ENCODE results near the gene COX8A. TPM values are rescaled to one million over a fixed set of nuclear protein-coding genes. Genes with fewer than 3 reads are reported as not detected.

COX8A gene
- total RNA-seq, 2 donors from 2014 or later: 258 to 298 TPM

GRCh38 chr11:63978551-63979239, 4.3 kb downstream of the COX8A start:
- Histone ChIP-seq H3K4me3 (ENCODE audit: low read length) (no peak overlapping the region), H3K27me3 (ENCODE audit: control insufficient read depth, insufficient read depth, low read length, poor library complexity, severe bottlenecking) (no peaks in the 10 kb centered on the region), H3K4me1 (ENCODE audit: control insufficient read depth, insufficient read depth, low read length) (peaks cover 10% of the 10 kb centered on the region), H3K27ac (ENCODE audit: low read depth, low read length) (peak overlapping the region; percentile 11), H3K9ac (ENCODE audit: extremely low read depth, low read length, poor library complexity, severe bottlenecking) (no peak overlapping the region), H3K9me3 (ENCODE audit: control insufficient read depth, low read length) (no peaks in the 10 kb centered on the region), H3K36me3 (ENCODE audit: control insufficient read depth, insufficient read depth, low read length) (peaks cover 9% of the 10 kb centered on the region)
- Mint-ChIP-seq H3K4me1 (peaks cover 21% of the 10 kb centered on the region), H3K36me3 (ENCODE audit: low read depth) (peaks cover 10% of the 10 kb centered on the region), H3K27me3 (ENCODE audit: insufficient read depth) (peaks cover 3% of the 10 kb centered on the region), H3K9me3 (peaks cover 3% of the 10 kb centered on the region), H3K27ac (peak overlapping the region; percentile 10), H3K4me3 (peak overlapping the region; percentile 2)
- 59 to 64% methylated on average over 8 to 10 of the region's 10 CpGs for WGBS, 2 experiments (ENCODE audit: insufficient coverage in 1 of 2, insufficient read length in 1 of 2)
- DNase-seq: peak; percentile 75
- TF ChIP-seq, protein P1, sequence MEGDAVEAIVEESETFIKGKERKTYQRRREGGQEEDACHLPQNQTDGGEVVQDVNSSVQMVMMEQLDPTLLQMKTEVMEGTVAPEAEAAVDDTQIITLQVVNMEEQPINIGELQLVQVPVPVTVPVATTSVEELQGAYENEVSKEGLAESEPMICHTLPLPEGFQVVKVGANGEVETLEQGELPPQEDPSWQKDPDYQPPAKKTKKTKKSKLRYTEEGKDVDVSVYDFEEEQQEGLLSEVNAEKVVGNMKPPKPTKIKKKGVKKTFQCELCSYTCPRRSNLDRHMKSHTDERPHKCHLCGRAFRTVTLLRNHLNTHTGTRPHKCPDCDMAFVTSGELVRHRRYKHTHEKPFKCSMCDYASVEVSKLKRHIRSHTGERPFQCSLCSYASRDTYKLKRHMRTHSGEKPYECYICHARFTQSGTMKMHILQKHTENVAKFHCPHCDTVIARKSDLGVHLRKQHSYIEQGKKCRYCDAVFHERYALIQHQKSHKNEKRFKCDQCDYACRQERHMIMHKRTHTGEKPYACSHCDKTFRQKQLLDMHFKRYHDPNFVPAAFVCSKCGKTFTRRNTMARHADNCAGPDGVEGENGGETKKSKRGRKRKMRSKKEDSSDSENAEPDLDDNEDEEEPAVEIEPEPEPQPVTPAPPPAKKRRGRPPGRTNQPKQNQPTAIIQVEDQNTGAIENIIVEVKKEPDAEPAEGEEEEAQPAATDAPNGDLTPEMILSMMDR (conservative IDR thresholded peaks at IDR 0.05): no peak

DNA sequence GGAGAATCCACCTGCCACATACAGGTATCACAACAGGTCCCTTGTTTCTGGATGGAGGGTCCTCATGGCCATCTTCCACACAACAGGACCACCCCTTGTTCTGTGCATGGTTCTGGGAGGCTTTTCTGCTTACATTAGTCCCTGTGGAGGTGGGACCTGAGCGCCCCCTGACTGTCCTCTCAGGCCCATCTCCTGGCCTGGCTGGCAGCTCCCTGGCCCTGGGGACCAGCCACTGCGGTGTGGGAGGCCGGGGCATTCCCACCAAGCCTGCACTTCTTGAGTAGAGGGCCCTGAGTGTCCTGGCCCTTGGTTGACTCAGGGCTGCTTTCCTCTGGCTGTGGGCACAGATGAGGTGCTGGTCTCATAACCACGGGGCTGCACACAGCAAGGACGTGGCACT, 5.0 kb downstream of the COX8A start:
- WGBS, 2 experiments (ENCODE audit: insufficient coverage in 1 of 2, insufficient read length in 1 of 2): 95 to 100% methylated on average over 2 to 5 of the region's 5 CpGs
- TF ChIP-seq, protein P1 (conservative IDR thresholded peaks at IDR 0.05): no peak
- Histone ChIP-seq H3K27me3 (ENCODE audit: control insufficient read depth, insufficient read depth, low read length, poor library complexity, severe bottlenecking) (no peaks in the 10 kb centered on the region), H3K27ac (ENCODE audit: low read depth, low read length) (no peak overlapping the region), H3K9me3 (ENCODE audit: control insufficient read depth, low read length) (no peaks in the 10 kb centered on the region), H3K4me1 (ENCODE audit: control insufficient read depth, insufficient read depth, low read length) (peaks cover 10% of the 10 kb centered on the region), H3K36me3 (ENCODE audit: control insufficient read depth, insufficient read depth, low read length) (peaks cover 9% of the 10 kb centered on the region), H3K4me3 (ENCODE audit: low read length) (no peak overlapping the region), H3K9ac (ENCODE audit: extremely low read depth, low read length, poor library complexity, severe bottlenecking) (no peak overlapping the region)
- H3K27me3 Mint-ChIP-seq (ENCODE audit: insufficient read depth): no peaks in the 10 kb centered on the region
- peaks cover 21% of the 10 kb centered on the region for H3K4me1 Mint-ChIP-seq
- DNase-seq: no peak
- H3K36me3 Mint-ChIP-seq (ENCODE audit: low read depth): peaks cover 10% of the 10 kb centered on the region
- no peak overlapping the region for H3K27ac Mint-ChIP-seq
- no peak overlapping the region for H3K4me3 Mint-ChIP-seq
- H3K9me3 Mint-ChIP-seq: no peaks in the 10 kb centered on the region

- WGBS, 2 experiments (ENCODE audit: insufficient coverage in 1 of 2, insufficient read length in 1 of 2): 43 to 52% methylated on average over 3 to 18 of the region's 18 CpGs
- Mint-ChIP-seq H3K9me3 (no peaks in the 10 kb centered on the region), H3K36me3 (ENCODE audit: low read depth) (peaks cover 21% of the 10 kb centered on the region), H3K4me1 (peaks cover 18% of the 10 kb centered on the region), H3K27ac (peak overlapping the region; percentile 97), H3K4me3 (peak overlapping the region; percentile 84), H3K27me3 (ENCODE audit: insufficient read depth) (no peaks in the 10 kb centered on the region)
- peak overlapping the region; percentile 79 for H3K9ac ChIP-seq (ENCODE audit: extremely low read depth, low read length, poor library complexity, severe bottlenecking)
- TF ChIP-seq, protein P1 (conservative IDR thresholded peaks at IDR 0.05): no peak
- H3K9me3 ChIP-seq (ENCODE audit: control insufficient read depth, low read length): no peaks in the 10 kb centered on the region
- no peaks in the 10 kb centered on the region for H3K27me3 ChIP-seq (ENCODE audit: control insufficient read depth, insufficient read depth, low read length, poor library complexity, severe bottlenecking)
- peak overlapping the region; percentile 89 for H3K4me3 ChIP-seq (ENCODE audit: low read length)
- no peak for DNase-seq
- peaks cover 25% of the 10 kb centered on the region for H3K36me3 ChIP-seq (ENCODE audit: control insufficient read depth, insufficient read depth, low read length)
- H3K27ac ChIP-seq (ENCODE audit: low read depth, low read length): peak overlapping the region; percentile 96
- H3K4me1 ChIP-seq (ENCODE audit: control insufficient read depth, insufficient read depth, low read length): peaks cover 3% of the 10 kb centered on the region
Measured at GRCh38 chr11:63985812-63986155, 11.4 kb downstream of the COX8A start.

All from endodermal cell (in vitro differentiated cells).